ENCODE results near the gene STK32B. TPM values are rescaled to one million over a fixed set of nuclear protein-coding genes. Genes with fewer than 3 reads are reported as not detected.

The STK32B gene
- total and polyA plus RNA-seq, 2 experiments from 2014 or later: 0.71 to 2.3 TPM

GRCh38 chr4:5391492-5391891 lies 340.2 kb downstream of the STK32B start:
- Histone ChIP-seq H3K4me3 (no peak overlapping the region), H2AFZ (no peak overlapping the region), H3K4me2 (no peak overlapping the region), H3K4me1 (ENCODE audit: insufficient read depth) (no peaks in the 10 kb centered on the region), H3K79me2 (replicated peaks; ENCODE audit: insufficient read depth) (no peaks in the 10 kb centered on the region), H3K36me3 (ENCODE audit: insufficient read depth) (no peaks in the 10 kb centered on the region), H3K27me3 (ENCODE audit: insufficient read depth) (no peaks in the 10 kb centered on the region), H3K27ac (ENCODE audit: low read depth) (no peak overlapping the region), H3K9me2 (ENCODE audit: insufficient read depth) (no peaks in the 10 kb centered on the region), H4K20me1 (replicated peaks; ENCODE audit: insufficient read depth) (no peaks in the 10 kb centered on the region), H3F3A (replicated peaks; ENCODE audit: low read depth) (no peaks in the 10 kb centered on the region)
- Mint-ChIP-seq H3K36me3 (ENCODE audit: low read depth) (no peaks in the 10 kb centered on the region), H3K4me3 (no peak overlapping the region), H3K4me1 (peaks cover 4% of the 10 kb centered on the region; the same call in 2 of the 3 replicates), H3K9me3 (peaks cover 4% of the 10 kb centered on the region; the same call in 2 of the 3 replicates), H3K27me3 (ENCODE audit: insufficient read depth, low read depth, poor library complexity) (peaks cover 3% of the 10 kb centered on the region), H3K27ac (no peak overlapping the region)
- ATAC-seq (no peak), DNase-seq (ENCODE audit: low spot score) (no peak)
- no peak for TF ChIP-seq ZNF114 (CRISPR knock-in tag; IDR thresholded peaks at IDR 0.05)
- no peak for TF ChIP-seq JUNB (IDR thresholded peaks at IDR 0.05; ENCODE audit: unreplicated experiment)
- no peak for TF ChIP-seq ETS1 (IDR thresholded peaks at IDR 0.05)
- no peak for TF ChIP-seq CTCF (conservative IDR thresholded peaks at IDR 0.05; ENCODE audit: low read depth in 2 of 2)
- no peak for TF ChIP-seq NANOG (IDR thresholded peaks at IDR 0.05; ENCODE audit: borderline replicate concordance)
- TF ChIP-seq, protein P1, sequence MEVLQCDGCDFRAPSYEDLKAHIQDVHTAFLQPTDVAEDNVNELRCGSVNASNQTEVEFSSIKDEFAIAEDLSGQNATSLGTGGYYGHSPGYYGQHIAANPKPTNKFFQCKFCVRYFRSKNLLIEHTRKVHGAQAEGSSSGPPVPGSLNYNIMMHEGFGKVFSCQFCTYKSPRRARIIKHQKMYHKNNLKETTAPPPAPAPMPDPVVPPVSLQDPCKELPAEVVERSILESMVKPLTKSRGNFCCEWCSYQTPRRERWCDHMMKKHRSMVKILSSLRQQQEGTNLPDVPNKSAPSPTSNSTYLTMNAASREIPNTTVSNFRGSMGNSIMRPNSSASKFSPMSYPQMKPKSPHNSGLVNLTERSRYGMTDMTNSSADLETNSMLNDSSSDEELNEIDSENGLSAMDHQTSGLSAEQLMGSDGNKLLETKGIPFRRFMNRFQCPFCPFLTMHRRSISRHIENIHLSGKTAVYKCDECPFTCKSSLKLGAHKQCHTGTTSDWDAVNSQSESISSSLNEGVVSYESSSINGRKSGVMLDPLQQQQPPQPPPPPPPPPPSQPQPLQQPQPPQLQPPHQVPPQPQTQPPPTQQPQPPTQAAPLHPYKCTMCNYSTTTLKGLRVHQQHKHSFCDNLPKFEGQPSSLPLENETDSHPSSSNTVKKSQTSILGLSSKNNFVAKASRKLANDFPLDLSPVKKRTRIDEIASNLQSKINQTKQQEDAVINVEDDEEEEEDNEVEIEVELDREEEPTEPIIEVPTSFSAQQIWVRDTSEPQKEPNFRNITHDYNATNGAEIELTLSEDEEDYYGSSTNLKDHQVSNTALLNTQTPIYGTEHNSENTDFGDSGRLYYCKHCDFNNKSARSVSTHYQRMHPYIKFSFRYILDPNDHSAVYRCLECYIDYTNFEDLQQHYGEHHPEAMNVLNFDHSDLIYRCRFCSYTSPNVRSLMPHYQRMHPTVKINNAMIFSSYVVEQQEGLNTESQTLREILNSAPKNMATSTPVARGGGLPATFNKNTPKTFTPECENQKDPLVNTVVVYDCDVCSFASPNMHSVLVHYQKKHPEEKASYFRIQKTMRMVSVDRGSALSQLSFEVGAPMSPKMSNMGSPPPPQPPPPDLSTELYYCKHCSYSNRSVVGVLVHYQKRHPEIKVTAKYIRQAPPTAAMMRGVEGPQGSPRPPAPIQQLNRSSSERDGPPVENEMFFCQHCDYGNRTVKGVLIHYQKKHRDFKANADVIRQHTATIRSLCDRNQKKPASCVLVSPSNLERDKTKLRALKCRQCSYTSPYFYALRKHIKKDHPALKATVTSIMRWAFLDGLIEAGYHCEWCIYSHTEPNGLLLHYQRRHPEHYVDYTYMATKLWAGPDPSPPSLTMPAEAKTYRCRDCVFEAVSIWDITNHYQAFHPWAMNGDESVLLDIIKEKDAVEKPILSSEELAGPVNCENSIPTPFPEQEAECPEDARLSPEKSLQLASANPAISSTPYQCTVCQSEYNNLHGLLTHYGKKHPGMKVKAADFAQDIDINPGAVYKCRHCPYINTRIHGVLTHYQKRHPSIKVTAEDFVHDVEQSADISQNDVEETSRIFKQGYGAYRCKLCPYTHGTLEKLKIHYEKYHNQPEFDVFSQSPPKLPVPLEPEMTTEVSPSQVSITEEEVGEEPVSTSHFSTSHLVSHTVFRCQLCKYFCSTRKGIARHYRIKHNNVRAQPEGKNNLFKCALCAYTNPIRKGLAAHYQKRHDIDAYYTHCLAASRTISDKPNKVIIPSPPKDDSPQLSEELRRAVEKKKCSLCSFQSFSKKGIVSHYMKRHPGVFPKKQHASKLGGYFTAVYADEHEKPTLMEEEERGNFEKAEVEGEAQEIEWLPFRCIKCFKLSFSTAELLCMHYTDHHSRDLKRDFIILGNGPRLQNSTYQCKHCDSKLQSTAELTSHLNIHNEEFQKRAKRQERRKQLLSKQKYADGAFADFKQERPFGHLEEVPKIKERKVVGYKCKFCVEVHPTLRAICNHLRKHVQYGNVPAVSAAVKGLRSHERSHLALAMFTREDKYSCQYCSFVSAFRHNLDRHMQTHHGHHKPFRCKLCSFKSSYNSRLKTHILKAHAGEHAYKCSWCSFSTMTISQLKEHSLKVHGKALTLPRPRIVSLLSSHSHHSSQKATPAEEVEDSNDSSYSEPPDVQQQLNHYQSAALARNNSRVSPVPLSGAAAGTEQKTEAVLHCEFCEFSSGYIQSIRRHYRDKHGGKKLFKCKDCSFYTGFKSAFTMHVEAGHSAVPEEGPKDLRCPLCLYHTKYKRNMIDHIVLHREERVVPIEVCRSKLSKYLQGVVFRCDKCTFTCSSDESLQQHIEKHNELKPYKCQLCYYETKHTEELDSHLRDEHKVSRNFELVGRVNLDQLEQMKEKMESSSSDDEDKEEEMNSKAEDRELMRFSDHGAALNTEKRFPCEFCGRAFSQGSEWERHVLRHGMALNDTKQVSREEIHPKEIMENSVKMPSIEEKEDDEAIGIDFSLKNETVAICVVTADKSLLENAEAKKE (CRISPR knock-in tag; IDR thresholded peaks at IDR 0.05): no peak
- TF ChIP-seq POLR2AphosphoS5 (IDR thresholded peaks at IDR 0.05; ENCODE audit: low read depth): no peak
- no peak for TF ChIP-seq EZH2phosphoT487 (IDR thresholded peaks at IDR 0.05; ENCODE audit: unreplicated experiment)
- TF ChIP-seq CREB1 (CRISPR knock-in tag; IDR thresholded peaks at IDR 0.05; ENCODE audit: low read depth): no peak
- no peak for TF ChIP-seq EZH2 (IDR thresholded peaks at IDR 0.05; ENCODE audit: low read depth, unreplicated experiment)
- TF ChIP-seq STAT1 (IDR thresholded peaks at IDR 0.05; ENCODE audit: unreplicated experiment): no peak
- TF ChIP-seq ZNF331 (CRISPR knock-in tag; IDR thresholded peaks at IDR 0.05; ENCODE audit: low read depth): no peak
- TF ChIP-seq, protein P2, sequence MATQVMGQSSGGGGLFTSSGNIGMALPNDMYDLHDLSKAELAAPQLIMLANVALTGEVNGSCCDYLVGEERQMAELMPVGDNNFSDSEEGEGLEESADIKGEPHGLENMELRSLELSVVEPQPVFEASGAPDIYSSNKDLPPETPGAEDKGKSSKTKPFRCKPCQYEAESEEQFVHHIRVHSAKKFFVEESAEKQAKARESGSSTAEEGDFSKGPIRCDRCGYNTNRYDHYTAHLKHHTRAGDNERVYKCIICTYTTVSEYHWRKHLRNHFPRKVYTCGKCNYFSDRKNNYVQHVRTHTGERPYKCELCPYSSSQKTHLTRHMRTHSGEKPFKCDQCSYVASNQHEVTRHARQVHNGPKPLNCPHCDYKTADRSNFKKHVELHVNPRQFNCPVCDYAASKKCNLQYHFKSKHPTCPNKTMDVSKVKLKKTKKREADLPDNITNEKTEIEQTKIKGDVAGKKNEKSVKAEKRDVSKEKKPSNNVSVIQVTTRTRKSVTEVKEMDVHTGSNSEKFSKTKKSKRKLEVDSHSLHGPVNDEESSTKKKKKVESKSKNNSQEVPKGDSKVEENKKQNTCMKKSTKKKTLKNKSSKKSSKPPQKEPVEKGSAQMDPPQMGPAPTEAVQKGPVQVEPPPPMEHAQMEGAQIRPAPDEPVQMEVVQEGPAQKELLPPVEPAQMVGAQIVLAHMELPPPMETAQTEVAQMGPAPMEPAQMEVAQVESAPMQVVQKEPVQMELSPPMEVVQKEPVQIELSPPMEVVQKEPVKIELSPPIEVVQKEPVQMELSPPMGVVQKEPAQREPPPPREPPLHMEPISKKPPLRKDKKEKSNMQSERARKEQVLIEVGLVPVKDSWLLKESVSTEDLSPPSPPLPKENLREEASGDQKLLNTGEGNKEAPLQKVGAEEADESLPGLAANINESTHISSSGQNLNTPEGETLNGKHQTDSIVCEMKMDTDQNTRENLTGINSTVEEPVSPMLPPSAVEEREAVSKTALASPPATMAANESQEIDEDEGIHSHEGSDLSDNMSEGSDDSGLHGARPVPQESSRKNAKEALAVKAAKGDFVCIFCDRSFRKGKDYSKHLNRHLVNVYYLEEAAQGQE (IDR thresholded peaks at IDR 0.05; ENCODE audit: unreplicated experiment): no peak
